H1 (cell line): ENCODE data around the gene SPEF2.

Experiments used
- CTCF ChIP-seq, 3 experiments: IDR thresholded peaks; 1 replicate in 2 of 3; 2 replicates in 1 of 3; pipeline versions ENCODE4 v1.5.1 to v1.6.1; 2011; ENCODE audit warnings: low read length in 3 of 3, mild to moderate bottlenecking in 3 of 3, inconsistent platforms in 2 of 3, low read depth in 1 of 3, moderate library complexity in 1 of 3; ENCODE audit not compliant: insufficient read depth in 1 of 3; ENCODE audit errors: control extremely low read depth in 1 of 3
- NANOG ChIP-seq: IDR thresholded peaks from 2 replicates; pipeline ENCODE4 v1.6.1; 2011; ENCODE audit warnings: low read length, low read depth, mild to moderate bottlenecking, inconsistent platforms; ENCODE audit not compliant: insufficient read depth, poor library complexity, severe bottlenecking
- POLR2A ChIP-seq, 2 experiments: IDR thresholded peaks; 1 replicate in 1 of 2; 2 replicates in 1 of 2; pipeline ENCODE4 v1.6.1; 2011; ENCODE audit warnings: low read depth in 2 of 2, low read length in 2 of 2, mild to moderate bottlenecking in 2 of 2; ENCODE audit errors: control extremely low read depth in 1 of 2
- RNF2 ChIP-seq: fragments of 200-900, 300-1000 bp; sonication (generic); IDR thresholded peaks from 2 replicates; pipeline ENCODE4 v1.7.1; 2016; ENCODE audit warnings: borderline replicate concordance, low read depth, mild to moderate bottlenecking, antibody characterized with exemption, low read length; ENCODE audit not compliant: poor library complexity, severe bottlenecking; ENCODE audit errors: missing control alignments
- SRF ChIP-seq: IDR thresholded peaks from 2 replicates; pipeline ENCODE4 v1.6.1; 2011; ENCODE audit warnings: mild to moderate bottlenecking, low read depth, low read length, moderate library complexity
- SUZ12 ChIP-seq: fragments of 200-600 bp; sonication (generic); IDR thresholded peaks from 2 replicates; pipeline ENCODE4 v1.6.1; 2012; ENCODE audit warnings: mild to moderate bottlenecking, inconsistent platforms, low read length, moderate library complexity, mixed read lengths
- ZNF274 ChIP-seq: IDR thresholded peaks from 2 replicates; pipeline ENCODE4 v1.7.0; 2012; ENCODE audit warnings: low read length, borderline replicate concordance; ENCODE audit errors: extremely low read depth

DNA sequence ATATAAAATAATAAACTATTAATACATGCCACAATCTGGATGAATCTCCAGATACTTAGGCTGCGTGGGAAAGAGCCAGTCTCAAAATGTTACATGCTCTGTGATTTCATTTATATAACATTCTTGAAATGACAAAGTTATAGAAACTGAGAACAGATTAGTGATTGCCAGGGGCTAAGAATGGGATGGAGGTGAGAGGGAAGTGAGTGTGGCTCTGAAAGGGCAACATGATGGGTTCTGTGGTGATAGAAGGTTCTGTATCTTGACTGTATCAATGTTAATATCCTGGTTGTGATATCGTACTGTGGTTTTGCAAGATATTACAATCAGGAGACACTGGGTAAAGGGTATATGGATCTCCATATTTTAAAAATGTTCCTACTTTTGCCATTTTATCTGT is 50.7 kb downstream of the SPEF2 start:
- TF ChIP-seq SRF (no peak), POLR2A (IDR thresholded peaks at IDR 0.05; ENCODE audit: control extremely low read depth in 1 of 2, low read depth in 2 of 2, low read length in 2 of 2) (no peak), CTCF (IDR thresholded peaks at IDR 0.05; ENCODE audit: control extremely low read depth in 1 of 3, insufficient read depth in 1 of 3, low read depth in 1 of 3, low read length in 3 of 3) (no peak), RNF2 (no peak), NANOG (no peak), ZNF274 (no peak), SUZ12 (no peak)
